HG02938 (cell line): ENCODE data around the gene C4B.

Experiments
- ATAC-seq: cut with Tn5 transposase; IDR thresholded peaks from one replicate; pipeline ENCODE4 v1.9.1; 2021; ENCODE audit warnings: mild to moderate bottlenecking, moderate library complexity; ENCODE audit not compliant: unreplicated experiment

Gene C4B

DNA sequence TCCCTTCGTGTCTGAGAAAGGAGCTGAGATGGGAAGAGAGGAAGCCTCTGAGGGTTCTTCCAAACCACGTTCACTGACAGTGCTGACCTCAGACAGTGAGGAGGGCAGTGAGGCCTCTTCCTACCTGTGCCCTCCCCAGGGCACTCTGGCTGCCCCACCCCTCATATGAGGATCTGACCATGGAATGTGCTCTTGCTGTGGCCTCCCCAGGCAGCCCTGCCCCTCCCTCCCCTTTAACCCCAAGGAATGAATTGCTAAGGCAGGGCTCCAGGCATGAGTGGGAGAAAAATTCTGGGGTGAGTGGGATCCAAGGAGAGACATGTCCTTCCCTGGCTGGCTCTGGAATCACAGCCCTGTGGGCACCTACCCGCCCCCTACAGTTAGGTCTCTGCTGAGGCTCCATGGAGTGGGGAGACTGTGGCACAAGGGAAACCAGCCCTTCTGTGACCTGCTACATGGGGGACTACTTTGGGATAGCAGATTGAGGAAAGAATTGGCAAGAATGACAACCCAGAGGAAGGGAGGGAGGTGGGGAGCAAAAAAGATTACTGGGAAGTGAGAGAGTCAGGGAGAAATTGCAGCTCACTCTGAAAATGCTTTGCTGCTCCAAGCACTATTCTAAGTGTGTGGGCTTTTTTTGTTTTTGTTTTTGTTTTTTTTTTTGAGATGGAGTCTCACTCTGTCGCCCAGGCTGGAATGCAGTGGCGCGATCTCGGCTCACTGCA lies 65.1 kb downstream of the C4B start:
- no peak for ATAC-seq

DNA sequence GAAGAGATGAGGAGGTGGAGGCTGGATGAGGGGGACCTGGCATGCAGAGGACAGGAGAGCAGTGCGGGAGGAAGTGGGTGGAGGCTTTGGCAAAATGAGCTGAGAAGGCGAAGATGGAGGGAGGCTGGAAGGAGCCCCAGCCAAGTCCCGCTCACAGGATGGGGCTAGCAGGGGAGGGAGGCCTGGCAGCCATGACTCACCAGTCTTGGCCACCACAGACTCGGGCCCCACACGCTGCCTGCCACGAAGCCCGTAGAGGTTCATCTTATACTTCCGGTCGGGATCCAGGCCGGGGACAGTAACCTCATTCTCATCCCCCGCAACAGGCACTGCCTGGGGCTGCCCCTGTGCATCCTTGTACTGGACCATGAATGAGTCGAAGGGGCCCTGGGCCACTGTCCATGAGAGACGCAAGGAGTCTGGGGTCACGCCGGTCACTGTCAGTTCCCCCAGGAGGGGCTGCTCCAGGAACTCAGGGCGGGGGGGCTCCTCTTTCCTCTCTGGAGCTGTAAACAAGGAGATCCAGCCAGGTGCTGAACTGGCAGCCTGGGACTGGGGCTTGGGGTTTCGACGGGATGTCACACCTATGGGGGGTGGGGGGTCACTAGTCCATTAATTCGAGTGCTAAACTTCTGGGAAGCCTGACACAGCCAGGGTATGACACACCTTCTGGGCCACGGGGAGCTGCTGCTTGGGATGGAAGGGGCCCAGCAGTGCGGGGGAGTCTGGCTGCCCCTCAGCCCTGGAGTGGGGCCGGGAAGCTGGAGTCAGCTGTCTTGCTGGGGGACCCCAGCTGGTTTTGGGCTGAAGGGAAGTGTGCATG lies 66.8 kb downstream of the C4B start:
- ATAC-seq = no peak

DNA sequence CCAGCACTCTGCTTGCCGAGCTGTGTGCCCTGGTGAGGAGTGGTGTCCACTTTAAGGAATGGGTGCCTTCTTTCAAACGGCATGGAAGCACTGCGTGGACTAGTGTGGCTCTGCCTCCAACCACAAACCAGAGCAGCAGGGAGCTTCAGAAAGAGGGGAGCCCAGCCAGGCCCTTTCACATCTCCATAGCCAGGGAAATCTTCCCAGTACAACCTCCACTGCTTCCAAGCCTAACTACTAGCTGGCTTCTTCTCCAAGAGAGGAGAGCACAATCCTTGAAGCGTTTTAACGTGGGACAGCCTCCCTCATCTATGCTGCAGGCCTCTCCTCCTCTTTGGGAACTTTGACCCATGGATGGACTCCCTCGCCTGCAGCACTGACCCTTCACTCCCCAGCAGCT lies 67.9 kb downstream of the C4B start:
- ATAC-seq = no peak

DNA sequence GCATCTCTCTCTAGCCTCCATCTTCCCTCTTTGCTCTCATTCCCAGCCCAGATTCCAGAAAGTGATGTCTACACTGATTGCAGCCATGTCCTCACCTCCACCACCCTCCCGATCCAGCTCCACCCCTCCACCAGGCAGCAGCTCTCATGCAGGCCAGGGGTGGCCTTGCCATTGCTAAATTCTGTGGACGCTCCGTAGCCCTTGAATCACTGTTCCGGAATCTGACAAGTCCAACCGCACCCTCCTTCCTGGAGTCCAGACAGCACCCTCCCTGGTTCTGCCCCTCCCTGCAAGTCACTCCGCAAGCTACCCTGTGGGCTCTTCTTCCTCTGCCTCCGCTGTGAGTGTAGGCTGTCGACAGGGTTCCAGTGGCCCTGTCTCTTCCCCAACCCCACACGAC lies 68.3 kb downstream of the C4B start:
- ATAC-seq = no peak

DNA sequence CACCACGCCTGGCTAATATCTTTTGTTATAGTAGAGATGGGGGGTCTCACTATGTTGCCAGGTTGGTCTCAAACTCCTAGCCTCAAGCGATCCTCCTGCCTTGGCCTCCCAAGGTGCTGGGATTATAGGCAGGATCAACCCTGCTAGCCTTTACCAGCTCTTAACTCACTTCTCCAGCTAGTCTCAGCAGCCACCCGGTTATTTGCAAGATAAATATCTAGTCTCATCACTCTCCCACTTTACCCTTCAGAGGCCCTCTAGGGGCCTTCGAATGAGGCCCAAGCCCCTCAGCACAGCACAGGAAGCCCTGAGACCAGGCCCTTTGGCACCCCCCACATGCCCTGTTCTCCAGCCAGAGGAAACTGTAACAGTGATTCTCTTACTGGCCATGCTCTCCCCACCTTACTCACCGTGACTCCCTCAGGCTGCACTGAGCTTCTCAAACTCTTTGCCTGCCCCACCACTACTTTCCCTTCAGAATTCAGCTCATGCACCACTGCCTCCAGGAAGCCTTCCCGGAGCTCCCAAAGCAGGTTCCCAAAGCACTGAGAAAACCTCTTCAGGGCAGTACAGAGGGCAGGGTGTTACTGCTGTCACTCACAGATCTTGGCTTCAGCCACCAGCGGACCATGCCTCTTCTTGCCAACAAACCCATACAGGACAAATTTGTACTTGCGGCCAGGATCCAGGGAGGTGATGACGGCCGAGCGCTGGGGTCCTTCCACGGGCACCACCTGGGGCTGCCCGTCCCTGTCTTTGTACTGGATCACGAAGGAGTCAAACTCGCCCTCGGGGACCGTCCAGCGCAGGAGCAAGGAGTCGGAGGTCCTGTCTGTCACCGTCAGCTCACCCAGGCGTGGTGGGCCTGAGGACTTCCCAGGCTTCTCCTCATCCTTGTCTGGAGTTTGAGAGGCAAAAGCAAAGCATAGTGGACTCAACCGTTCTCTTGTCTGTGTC lies 69.5 kb downstream of the C4B start:
- no peak for ATAC-seq

DNA sequence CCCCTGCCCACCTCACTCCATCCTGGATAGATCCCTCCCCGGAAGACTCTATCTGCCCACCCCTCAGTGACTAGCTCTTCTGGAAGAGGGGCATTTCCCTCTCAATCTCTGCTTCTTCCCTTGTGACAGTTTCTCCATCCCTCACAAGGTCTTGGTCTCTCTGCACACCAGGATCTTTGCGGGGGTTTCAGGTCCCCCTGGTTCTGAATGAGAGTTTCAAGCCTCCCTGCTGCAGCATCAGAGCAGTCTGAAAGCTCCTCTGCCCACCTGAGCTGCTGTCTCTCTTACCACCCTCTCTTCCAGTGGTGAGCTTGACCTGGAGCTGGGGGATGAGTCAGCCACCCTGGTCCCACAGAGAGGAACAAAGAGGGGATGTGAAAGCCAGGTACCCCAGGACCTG lies 70.2 kb downstream of the C4B start:
- ATAC-seq = no peak
